Activated T-cell treated with anti-CD3 and anti-CD28 coated beads for 4 hours (primary cell): Measurements from ENCODE around the gene HOXA7.

Experiments
- DNase-seq: peaks from one replicate; pipeline ENCODE4 v3.0.0-alpha.2; 2020

HOXA7 gene

GRCh38 chr7:27145914-27146412 lies 10.5 kb downstream of the HOXA7 start:
- DNase-seq: no peak

- no peak for DNase-seq
Observed at GRCh38 chr7:27145165-27145913, 11.1 kb downstream of the HOXA7 start.

DNA sequence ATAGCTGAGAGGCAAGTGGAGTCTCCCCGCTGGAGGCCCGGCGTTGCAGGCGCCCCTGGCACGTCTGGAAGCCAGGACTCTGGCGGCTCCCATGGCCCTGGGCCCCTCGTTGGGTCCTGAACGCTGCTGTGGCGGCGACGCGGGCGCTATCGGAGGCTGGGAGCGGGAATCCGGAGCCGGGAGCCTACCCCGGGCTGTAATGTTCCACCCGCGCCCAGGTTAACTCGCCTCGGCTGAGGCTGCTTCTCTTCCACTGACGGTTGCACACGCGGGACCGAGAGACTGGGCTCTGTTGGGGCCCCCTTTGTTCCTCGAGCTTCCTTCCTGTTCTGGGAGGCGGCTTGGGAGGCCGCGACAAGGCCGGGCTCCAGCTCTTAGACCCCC lies 11.7 kb downstream of the HOXA7 start:
- no peak for DNase-seq

DNA sequence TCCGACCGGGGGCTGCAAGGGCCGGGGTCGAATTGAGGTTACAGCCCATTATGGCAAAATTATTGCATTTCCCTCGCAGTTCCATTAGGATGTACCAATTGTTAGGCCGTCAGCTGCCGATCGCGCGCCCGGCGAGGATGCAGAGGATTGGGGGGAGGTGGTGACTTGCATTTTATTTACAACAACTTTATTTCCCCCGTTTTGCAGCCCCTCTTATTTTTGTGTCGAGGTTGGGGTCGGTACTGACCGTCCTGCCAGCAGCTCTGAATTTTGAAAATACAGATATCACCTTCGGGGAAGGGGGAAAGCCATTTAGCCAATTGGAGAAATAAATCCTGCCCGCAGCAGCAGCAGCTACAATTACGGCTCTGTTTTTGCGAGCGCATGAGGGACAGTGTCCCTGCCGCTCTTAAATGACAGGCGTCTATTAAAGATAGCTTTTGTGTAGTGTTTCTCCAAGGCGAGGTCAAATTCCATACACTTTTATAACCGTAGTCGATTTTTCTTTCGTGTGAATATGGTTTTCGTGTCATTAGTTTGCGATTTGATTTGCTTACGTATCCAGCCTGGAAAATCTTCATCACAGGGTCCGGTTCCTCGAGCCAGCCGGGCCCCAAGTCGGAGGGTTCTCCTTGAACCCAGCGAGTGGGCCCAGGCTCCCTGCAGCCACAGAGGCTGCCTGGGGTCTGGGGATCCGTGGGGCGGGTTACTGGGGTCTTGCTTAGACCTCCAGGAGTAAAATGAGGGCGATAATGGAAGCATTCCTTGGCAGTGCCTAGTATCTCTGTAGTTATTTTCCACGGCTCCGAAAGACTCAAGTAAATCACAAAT lies 12.3 kb downstream of the HOXA7 start:
- no peak for DNase-seq

DNA sequence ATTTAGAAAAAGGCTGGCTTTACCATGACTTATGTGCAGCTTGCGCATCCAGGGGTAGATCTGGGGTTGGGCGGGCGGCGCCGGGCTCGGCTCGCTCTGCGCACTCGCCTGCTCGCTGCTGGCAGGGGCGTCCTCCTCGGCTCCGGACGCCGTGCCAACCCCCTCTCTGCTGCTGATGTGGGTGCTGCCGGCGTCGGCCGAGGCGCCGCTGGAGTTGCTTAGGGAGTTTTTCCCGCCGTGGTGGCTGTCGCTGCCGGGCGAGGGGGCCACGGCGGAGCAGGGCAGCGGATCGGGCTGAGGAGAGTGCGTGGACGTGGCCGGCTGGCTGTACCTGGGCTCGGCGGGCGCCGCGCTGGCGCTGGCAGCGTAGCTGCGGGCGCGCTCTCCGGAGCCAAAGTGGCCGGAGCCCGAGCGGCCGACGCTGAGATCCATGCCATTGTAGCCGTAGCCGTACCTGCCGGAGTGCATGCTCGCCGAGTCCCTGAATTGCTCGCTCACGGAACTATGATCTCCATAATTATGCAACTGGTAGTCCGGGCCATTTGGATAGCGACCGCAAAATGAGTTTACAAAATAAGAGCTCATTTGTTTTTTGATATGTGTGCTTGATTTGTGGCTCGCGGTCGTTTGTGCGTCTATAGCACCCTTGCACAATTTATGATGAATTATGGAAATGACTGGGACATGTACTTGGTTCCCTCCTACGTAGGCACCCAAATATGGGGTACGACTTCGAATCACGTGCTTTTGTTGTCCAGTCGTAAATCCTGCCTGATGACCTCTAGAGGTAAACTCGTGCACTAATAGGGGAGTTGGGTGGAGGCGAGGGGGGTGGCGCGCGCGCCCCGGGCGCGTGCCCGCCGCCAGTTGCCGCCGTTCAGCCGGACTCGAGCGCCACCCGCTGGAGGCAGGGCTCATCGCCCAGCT lies 13.2 kb downstream of the HOXA7 start, which contains the start of gene HOXA5:
Gene HOXA5 (minus strand): TSS at position 659 of the 927 bp plus-strand sequence. CDS start 74 bp downstream, at position 585.
- DNase-seq: no peak

DNA sequence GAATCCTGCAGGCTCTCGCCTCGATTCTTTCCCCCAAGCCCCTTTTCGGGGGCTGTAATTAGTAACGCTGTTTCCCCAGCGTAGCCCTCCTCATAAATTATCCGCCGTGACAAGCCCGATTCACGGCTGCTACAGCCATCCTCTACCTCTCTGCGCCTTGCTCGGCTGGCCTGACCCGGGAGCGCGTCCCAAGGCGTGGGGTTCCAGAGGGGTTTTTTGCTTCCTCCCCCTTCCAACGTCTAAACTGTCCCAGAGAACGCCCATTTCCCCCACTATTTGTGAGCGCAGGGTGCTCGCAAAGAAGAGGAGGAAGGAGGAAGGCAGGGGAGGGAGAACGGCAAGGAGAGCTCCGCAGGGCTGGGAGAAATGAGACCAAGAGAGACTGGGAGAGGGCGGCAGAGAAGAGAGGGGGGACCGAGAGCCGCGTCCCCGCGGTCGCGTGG lies 13.9 kb downstream of the HOXA7 start:
- no peak for DNase-seq

DNA sequence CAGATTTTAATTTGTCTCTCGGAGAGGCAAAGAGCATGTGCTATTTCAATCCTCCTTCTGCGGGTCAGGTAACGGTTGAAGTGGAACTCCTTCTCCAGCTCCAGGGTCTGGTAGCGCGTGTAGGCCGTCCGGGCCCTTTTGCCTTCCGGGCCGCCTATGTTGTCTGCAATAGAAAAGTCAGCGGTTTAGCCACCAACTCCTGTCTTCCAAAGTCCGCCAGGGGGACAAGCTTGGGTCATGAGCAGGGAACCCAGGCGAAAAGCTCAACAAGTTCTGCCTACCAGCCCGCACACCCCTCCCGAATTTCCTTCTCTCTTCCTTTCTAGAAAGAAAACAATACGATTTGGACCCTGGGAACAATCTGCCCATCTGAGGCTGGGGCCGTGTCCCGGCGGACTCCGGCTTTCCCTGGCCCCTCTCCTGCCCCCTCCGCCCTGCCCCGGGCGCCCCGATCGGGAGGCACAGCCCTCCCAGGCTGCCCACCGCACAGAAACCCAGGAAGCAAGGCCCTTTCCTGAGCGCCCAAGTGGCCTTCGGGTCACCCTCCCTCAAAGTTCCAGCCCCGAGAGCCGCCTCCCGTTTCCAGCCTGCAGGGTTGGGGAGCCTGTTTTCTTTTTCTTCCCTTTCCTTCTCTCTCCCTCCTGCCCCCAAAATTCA lies 14.4 kb downstream of the HOXA7 start:
- no peak for DNase-seq

DNA sequence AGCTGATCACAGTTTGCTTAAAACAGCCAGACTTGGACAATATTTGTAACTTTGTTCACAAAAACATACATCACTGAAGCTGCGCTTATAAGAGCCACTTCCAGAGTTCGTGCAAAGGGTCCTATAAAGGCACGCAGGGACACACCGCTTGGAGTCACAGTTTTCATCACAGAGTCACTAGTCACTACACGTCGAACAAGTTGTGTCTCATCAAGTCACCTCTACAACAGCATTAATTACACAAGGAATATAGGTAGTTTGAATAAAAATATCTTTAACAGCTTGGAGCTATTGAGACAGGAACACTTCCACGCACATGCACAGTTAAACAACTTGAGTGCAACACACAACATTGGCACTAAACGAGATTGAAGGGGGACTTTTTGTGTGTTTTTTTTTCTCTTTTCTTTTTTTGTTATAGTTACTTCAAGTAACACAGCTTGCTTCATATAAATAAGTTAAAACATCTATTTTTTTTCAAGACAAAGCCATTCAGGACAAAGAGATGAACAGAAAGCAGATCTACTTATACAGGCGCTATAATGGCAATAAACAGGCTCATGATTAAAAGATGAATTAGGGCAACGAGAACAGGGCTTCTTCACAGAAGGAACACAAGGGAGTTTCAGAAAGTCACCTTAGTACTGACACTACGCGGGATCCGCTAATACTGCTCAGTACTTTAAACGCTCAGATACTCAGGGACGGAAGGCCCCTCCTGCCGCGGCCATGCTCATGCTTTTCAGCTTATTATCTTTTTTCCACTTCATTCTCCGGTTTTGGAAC lies 15.1 kb downstream of the HOXA7 start:
- no peak for DNase-seq

DNA sequence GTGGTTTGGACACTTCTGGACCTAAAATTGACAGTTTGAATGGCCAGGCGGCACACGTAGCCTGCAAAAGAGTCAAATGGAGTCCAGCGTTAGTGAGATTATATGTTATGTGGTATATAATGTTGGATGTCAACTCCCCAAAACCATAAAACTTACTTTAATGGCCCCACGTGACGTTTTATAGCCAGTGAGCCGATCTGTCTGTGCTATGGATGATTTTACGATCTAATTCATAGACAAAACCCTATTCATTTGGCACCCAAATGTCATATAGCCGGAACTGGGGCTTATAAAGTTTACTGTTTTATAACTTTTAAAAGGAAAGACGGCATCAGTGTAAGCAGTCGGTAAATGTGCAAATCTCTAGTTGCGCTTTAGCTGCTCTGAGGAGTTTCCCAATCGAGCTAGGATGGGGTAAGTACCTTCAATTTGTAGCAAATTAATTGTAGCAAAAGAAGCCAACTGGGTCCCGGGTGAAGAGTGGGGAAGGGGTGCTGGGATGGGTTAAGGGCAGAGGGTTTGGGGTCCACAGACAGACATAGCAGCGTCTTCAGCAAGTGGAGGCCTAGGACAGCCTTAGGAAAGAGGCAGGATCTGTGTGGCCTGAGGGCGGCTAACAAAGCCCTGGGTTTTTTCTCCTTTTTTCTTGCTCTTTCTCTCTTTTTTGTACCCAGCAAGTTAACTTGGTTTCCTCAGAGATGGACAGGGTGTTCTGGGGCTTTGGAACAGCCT lies 16.2 kb downstream of the HOXA7 start:
- no peak for DNase-seq

- DNase-seq: no peak
Observed at GRCh38 chr7:27139334-27140125, 16.9 kb downstream of the HOXA7 start.

DNA sequence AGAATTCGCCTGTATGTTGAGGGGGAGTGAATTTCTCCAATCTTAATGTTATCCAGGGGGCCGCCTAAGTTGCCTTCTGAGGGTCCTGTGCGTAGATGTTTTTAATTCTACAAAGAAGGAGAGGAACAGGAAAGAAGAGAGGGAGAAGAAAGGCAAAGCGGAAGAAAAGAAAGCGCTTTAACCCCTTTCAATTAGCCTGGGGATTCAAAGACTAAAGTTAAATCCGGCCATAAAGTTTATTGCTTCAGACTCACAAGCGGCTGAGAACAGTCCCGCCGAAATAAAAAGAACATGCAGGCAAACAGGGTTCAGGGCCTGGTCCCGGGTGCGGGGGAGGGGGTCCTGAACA lies 17.5 kb downstream of the HOXA7 start:
- no peak for DNase-seq

- no peak for DNase-seq
Observed at GRCh38 chr7:27138472-27138871, 18.0 kb downstream of the HOXA7 start.

GRCh38 chr7:27137640-27138315 lies 18.7 kb downstream of the HOXA7 start:
- DNase-seq: no peak

DNA sequence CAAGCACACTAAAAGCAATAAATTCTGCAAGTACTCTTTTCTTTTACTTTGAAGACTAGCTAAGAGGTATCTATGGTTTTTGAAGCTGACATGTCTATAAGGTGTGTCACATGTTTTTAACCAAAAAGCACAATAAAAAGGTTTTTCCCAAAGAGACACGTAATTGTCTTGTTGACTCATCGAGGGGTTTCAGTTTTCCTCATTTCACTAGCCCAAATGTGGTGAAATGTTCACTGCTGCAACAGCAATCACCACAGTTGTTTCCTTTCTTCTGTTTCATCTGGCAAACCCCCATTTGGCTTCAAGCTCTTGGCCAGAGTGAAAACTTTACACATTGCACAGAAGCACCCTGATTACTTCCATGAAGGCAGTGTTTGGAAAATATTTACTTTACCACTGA lies 22.1 kb downstream of the HOXA7 start:
- no peak for DNase-seq

DNA sequence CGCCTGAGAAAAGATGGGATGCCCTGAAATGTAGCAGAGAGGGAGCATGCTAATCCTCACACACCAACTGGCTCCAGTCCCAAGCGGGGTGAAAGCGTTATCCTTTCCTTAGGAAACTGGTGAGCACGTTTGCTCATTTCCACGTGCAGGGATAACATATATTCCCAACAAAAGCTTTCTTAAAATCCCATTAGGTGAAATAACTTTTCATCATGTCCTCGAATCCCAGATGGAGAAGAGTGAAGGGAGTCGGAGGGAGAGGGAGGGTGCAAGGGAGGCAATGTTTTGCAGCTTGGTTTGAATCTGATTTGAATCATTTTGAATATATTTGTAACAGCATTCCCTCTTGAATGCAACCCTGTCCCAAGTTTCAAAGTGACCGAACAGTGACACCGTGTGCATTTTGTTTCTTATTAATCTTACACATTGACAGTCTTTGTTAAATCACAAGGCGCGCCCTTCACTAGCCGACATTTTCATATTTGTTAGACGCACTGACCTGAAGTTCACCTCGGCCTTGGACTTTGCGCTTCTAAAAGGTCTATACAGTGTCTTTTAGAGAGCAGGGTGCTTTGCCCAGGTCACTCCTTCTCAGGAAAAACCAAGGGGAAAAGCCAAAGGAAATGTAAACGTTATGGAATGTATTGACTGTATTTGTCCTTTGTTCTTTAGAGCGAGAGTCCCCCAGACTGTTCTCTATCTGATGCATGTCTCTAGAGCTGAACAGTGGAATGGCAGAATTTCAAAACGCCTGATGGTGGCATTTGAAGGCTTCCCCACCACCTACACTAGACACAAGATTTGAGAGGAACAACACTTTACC lies 22.9 kb downstream of the HOXA7 start:
- no peak for DNase-seq

- DNase-seq: no peak
Observed at GRCh38 chr7:27132978-27133377, 23.5 kb downstream of the HOXA7 start.

DNA sequence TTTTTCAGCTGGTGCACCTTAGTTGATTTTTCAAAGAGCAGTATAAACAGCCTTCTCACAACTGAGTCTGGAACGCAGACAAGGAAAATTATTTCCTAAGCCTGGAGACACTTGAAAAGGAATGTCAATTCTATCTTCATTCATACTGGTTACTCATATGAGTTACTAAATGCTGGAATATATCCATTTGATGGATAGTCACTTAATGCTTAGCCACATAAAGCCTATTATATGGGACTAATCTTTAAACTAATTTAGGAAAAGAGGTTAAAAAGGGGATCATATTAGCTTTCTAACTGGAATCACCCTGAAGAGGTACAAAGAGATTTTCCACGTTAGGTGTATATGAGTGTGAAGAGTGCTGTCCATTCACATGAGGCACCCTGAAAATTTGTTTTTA lies 24.3 kb downstream of the HOXA7 start:
- no peak for DNase-seq

DNA sequence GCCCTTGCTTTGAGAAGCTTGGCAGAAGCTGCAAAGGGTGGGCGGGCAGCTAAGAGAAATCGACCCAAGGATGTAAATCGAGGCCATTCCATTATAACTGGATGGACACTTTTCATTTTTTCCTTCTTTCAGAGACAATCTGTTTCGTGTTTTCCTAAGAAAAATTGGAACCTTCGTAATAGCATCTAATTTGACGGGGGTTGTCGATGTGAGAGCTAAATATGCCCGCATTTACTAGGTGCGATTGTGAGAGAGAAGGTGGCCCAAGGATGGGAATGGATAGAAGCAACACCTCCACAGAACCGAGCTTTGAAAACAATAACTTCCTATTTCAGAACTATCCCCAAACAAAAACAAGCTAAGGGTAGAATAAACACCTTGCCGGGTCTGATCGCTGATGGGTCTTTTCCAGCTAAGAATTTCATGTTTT lies 25.1 kb downstream of the HOXA7 start:
- no peak for DNase-seq
